GM21528 (cell line): ENCODE results near the gene IL2RA.
"Not testable (repeated sequence)": the region's sequence is repeated elsewhere in the genome, so short reads cannot be mapped to it uniquely, and the experiment has no call there.

Source experiments
- ATAC-seq: cut with Tn5 transposase; IDR thresholded peaks from one replicate; pipeline ENCODE4 v1.9.1; 2021; ENCODE audit warnings: mild to moderate bottlenecking, moderate library complexity; ENCODE audit not compliant: unreplicated experiment, low FRiP score

IL2RA gene

DNA sequence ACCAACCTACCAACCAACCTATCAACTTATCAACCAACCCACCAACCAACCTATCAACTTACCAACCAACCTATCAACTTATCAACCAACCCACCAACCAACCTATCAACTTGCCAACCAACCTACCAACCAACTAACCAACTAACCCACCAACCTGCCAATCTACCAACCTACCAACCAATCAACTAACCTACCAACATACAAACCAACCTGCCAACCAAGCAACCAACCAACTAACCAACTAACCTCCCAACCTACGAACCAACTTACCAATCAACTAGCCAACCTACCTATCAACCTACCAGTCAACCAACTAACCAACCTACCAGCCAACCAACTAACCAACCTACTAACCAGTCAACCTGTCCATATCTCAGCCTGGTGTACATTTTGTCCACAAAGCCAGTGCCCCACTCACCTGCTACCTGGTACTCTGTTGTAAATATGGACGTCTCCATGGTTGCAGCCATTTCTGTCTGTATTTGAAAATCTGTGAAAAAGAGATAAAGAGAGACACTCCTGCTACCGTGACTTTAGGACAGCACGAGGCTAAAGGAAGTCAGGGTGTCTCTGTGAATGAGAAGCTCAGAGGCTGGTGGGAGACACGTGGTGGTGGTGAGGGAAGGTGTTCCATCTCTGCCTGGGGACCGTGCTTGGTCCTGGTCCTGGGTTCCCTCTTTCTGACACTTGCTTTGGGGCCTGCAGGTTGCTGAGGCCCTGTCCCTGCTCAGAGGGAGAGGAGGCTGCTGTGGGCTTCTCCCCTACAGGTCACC lies 43.0 kb downstream of the IL2RA start:
- no peak for ATAC-seq

DNA sequence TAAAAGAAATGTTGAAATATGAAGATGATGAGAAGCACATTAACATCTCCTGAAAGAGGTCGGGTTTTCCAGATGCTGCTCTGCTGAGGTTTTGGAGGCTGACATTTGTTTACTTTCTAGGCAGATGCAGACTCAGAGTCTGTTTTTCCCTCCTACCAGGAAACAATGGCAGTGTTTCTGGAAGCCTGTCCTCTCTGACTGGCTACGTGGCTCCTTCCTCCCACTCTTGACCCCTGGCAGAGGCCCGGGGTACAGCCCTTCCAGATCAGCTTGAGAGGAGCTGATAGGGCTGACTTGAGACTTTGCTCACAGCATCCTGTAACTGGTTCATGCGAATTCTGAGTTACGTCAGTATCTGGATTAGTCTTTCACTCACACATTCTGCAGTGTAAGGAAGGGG lies 43.7 kb downstream of the IL2RA start:
- ATAC-seq, result no peak

GRCh38 chr10:6017781-6018354 lies 44.3 kb downstream of the IL2RA start:
- no peak for ATAC-seq

- no peak for ATAC-seq
Observed at GRCh38 chr10:6014241-6014761, 47.9 kb downstream of the IL2RA start.

- no peak for ATAC-seq
Observed at GRCh38 chr10:6013413-6014192, 48.6 kb downstream of the IL2RA start.

- no peak for ATAC-seq
Observed at GRCh38 chr10:6012121-6012905, 49.9 kb downstream of the IL2RA start.

GRCh38 chr10:6011558-6011957 lies 50.6 kb downstream of the IL2RA start:
- ATAC-seq, result no peak

GRCh38 chr10:6010569-6010968 lies 51.6 kb downstream of the IL2RA start:
- ATAC-seq, result no peak

DNA sequence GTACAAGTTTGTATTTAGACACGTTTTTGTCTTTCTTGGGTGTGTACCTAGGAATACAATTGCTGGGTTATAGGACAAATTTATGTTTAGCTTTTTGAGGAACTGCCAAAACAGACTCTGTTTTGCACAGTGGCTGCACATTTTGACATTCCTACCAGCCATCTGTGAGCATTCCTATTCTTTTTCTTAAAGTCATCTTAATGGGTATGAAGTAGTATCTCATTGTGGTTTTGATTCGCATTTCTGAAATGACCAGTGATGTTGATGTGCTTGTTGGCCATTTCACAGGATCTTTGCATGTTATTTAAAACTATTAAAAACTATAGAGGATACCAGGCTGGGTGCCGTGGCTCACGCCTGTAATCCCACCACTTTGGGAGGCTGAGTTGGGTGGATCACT lies 52.2 kb downstream of the IL2RA start:
- ATAC-seq, result no peak

DNA sequence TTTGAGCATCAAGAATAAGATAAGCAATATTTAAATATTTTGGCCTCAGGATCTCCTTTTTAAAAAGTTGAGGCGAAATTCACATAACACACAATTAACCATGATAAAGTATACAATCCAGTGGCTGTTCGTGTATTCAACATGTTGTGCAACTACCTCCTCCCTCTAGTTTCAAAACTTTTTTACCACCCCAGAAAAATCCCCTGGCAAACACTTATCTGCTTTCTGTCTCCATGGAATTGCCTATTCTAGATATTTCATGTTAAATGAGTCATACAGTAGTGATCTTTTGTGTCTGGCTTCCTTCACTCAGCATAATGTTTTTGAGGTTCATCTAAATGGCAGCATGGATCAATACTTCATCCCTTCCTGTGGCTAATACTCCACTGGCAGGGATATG lies 53.0 kb downstream of the IL2RA start:
- no peak for ATAC-seq

GRCh38 chr10:6008497-6009142 lies 53.5 kb downstream of the IL2RA start:
- ATAC-seq, result no peak

DNA sequence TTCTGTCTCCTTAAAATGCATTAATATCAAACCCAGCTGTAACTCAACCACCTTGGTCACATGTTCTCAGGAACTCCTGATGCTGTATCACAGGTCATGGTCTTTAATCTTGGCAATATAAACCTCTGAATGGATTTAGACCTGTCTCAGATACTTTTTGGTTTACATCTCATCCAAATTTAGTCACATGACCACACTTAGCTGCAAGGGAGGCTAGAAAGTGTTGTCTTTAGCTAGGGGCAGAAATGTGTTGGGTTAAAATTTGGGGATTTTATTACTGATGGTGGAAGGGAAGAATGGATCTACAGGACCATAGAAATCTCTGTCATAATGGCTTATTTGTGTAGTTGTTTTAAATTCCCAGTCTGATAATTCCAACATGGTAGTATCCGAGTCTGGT lies 55.2 kb downstream of the IL2RA start:
- ATAC-seq, result no peak

GRCh38 chr10:6006546-6006945 lies 55.6 kb downstream of the IL2RA start:
- ATAC-seq, result no peak

DNA sequence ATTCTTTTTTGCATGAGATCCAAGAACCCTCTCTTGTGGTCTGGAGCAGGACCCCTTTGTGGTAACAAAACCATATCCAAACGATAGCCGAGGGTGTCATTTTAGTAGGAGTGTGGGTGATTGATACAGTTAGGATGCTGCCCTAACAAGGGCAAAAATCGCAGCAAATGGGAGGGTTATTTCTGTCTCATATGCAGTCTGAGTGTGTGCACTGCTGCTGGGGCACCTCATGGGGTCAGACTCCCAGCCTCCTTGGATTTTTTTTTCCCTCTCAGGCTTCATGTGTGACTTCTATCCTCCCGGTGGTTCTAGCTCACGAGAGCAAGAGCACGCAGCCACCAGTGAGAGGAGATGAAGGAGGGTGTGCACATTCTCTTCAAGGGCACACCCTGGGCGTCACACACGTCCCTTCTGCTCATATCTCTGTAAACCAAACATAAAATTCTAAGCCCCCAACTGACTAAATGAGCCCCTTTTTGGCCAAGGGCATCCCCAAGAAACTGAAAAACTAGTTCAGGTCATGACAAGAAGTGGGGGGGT lies 56.2 kb downstream of the IL2RA start:
- no peak for ATAC-seq

GRCh38 chr10:6005161-6005804 lies 56.9 kb downstream of the IL2RA start:
- not testable (repeated sequence) for ATAC-seq

DNA sequence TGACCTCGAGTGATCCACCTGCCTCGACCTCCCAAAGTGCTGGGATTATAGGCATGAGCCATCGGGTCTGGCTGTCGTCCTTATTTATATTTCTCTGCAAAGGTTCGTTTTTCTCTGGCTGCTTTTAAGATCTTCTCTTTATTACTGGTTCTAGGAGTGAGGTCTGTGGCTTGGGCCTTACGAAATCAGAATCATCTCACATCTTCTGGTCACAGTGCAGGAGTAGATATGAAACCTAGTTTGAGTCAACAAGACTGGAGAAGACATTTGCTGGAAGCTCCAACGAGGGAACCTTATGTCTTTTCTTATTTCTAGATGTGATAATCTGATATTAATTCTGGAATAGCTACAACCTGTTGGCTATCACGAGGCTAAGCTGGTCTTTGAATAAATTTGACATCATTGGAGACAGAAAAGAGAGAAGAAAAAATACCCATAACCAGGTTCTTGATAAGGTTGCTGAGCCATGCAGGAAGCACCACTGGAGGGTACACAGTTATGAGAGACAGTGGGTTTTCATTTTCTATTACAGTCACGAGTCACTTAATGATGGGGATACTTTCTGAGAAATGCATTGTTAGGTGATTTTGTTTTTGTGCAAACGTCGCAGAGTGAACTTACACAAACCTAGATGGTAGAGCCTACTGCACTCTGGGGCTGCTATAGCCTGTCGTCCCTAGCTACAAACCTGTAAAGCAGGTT lies 59.2 kb downstream of the IL2RA start:
- no peak for ATAC-seq

DNA sequence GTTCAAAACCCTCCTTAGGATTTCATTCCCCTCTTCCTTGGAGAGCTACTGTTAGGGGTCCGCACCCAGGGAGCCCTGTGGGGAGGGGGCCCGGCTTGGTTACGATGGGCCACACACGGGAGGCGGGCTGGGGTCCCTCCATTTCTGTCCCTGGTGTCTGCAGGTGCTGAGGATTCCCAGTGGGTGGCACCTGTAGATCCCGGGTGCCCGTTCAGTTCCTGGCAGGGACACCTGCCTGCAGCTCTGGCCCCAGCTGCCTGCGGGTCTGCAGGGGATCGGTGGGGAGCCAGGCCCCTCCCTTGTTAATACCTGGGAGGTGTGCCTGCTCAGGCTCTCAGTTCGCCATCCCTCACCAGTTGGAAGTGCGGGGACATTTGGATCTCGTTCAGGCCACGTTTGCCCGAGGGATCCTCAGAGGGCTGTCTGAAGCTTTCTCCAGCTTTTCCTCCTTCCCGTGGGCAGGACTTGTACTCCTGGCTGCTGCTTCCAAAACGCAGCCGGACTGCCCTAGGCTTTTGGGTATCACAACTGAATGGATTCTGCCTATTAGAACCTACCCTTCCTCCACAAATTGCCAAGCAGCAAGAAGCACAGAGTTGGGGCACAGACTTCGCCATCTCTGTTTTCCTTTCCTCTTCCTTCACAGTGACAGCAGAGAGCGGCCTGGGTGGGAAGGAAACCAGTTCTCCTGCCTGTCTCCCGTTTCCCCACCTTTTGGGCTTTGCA lies 62.6 kb downstream of the IL2RA start:
- ATAC-seq, result no peak

GRCh38 chr10:5996696-5997095 lies 65.5 kb downstream of the IL2RA start:
- ATAC-seq, result no peak
